Central memory CD8-positive, alpha-beta T cell (primary cell): ENCODE results near the gene PEX5L.
"Not testable (repeated sequence)": the region's sequence is repeated elsewhere in the genome, so short reads cannot be mapped to it uniquely, and the experiment has no call there.

Experiments used
- ATAC-seq: fragments of 150-1000 bp; cut with Tn5 transposase; replicated peaks from 2 replicates; pipeline ENCODE4 v1.10.0; 2022; ENCODE audit warnings: mild to moderate bottlenecking, moderate FRiP score, moderate number of reproducible peaks; ENCODE audit not compliant: poor library complexity, severe bottlenecking; ENCODE audit errors: extremely low read depth
- DNase-seq, 2 donors: peaks; one replicate each; pipeline ENCODE4 v3.0.0; 2021; ENCODE audit warnings: low spot score in 2 of 2
- H3K27ac Mint-ChIP-seq: one replicate; pipeline ENCODE4 v1.8.0; 2022; ENCODE audit warnings: low read depth, mild to moderate bottlenecking, moderate library complexity, mixed read lengths
- H3K27me3 Mint-ChIP-seq: one replicate; pipeline ENCODE4 v1.8.0; 2022; ENCODE audit warnings: mixed read lengths
- H3K36me3 Mint-ChIP-seq: one replicate; pipeline ENCODE4 v1.8.0; 2022; ENCODE audit warnings: mild to moderate bottlenecking, moderate library complexity, mixed read lengths; ENCODE audit not compliant: insufficient read depth
- H3K4me1 Mint-ChIP-seq: one replicate; pipeline ENCODE4 v1.8.0; 2022; ENCODE audit warnings: mixed read lengths
- H3K4me3 Mint-ChIP-seq: one replicate; pipeline ENCODE4 v1.8.0; 2022; ENCODE audit warnings: mild to moderate bottlenecking, moderate library complexity, mixed read lengths
- H3K9me3 Mint-ChIP-seq: one replicate; pipeline ENCODE4 v1.8.0; 2022; ENCODE audit warnings: mixed read lengths

The PEX5L gene

GRCh38 chr3:179801856-179802255 is 234.9 kb downstream of the PEX5L start:
- ATAC-seq (no peak), DNase-seq (no peak)
- Mint-ChIP-seq H3K36me3 (peaks cover 1% of the 10 kb centered on the region), H3K9me3 (no peaks in the 10 kb centered on the region), H3K27ac (no peak overlapping the region), H3K4me3 (no peak overlapping the region), H3K4me1 (no peaks in the 10 kb centered on the region), H3K27me3 (peaks cover 17% of the 10 kb centered on the region)

- no peak overlapping the region for H3K27ac Mint-ChIP-seq
- ATAC-seq: no peak
- DNase-seq: no peak
- no peaks in the 10 kb centered on the region for H3K4me1 Mint-ChIP-seq
- peaks cover 15% of the 10 kb centered on the region for H3K27me3 Mint-ChIP-seq
- H3K36me3 Mint-ChIP-seq: peaks cover 1% of the 10 kb centered on the region
- no peaks in the 10 kb centered on the region for H3K9me3 Mint-ChIP-seq
- H3K4me3 Mint-ChIP-seq: no peak overlapping the region
Observed at GRCh38 chr3:179801263-179801662, 235.5 kb downstream of the PEX5L start.

GRCh38 chr3:179797192-179797591 is 239.5 kb downstream of the PEX5L start:
- DNase-seq: no peak
- Mint-ChIP-seq H3K27ac (no peak overlapping the region), H3K27me3 (no peaks in the 10 kb centered on the region), H3K4me1 (no peaks in the 10 kb centered on the region), H3K4me3 (no peak overlapping the region), H3K9me3 (no peaks in the 10 kb centered on the region), H3K36me3 (peaks cover 1% of the 10 kb centered on the region)
- no peak for ATAC-seq

- Mint-ChIP-seq H3K36me3 (peaks cover 1% of the 10 kb centered on the region), H3K4me3 (no peak overlapping the region), H3K4me1 (no peaks in the 10 kb centered on the region), H3K27ac (no peak overlapping the region), H3K9me3 (no peaks in the 10 kb centered on the region), H3K27me3 (no peaks in the 10 kb centered on the region)
- ATAC-seq (no peak), DNase-seq (no peak)
Observed at GRCh38 chr3:179796421-179796820, 240.3 kb downstream of the PEX5L start.

GRCh38 chr3:179794355-179794754 is 242.4 kb downstream of the PEX5L start:
- no peak overlapping the region for H3K4me3 Mint-ChIP-seq
- H3K27me3 Mint-ChIP-seq: no peaks in the 10 kb centered on the region
- H3K27ac Mint-ChIP-seq: no peak overlapping the region
- H3K4me1 Mint-ChIP-seq: no peaks in the 10 kb centered on the region
- peaks cover 1% of the 10 kb centered on the region for H3K36me3 Mint-ChIP-seq
- ATAC-seq (no peak), DNase-seq (no peak)
- H3K9me3 Mint-ChIP-seq: no peaks in the 10 kb centered on the region

- no peak for DNase-seq
- H3K36me3 Mint-ChIP-seq: no peaks in the 10 kb centered on the region
- H3K4me3 Mint-ChIP-seq: no peak overlapping the region
- no peaks in the 10 kb centered on the region for H3K27me3 Mint-ChIP-seq
- H3K4me1 Mint-ChIP-seq: no peaks in the 10 kb centered on the region
- ATAC-seq: no peak
- H3K9me3 Mint-ChIP-seq: no peaks in the 10 kb centered on the region
- H3K27ac Mint-ChIP-seq: no peak overlapping the region
Observed at GRCh38 chr3:179791793-179792192, 244.9 kb downstream of the PEX5L start.

- Mint-ChIP-seq H3K36me3 (peaks cover 2% of the 10 kb centered on the region), H3K4me1 (no peaks in the 10 kb centered on the region), H3K27ac (no peak overlapping the region), H3K27me3 (no peaks in the 10 kb centered on the region), H3K9me3 (no peaks in the 10 kb centered on the region), H3K4me3 (no peak overlapping the region)
- no peak for ATAC-seq
- DNase-seq: no peak
Observed at GRCh38 chr3:179788996-179789395, 247.7 kb downstream of the PEX5L start.

- H3K9me3 Mint-ChIP-seq, H3K27ac Mint-ChIP-seq, ATAC-seq, H3K36me3 Mint-ChIP-seq, H3K4me1 Mint-ChIP-seq, H3K4me3 Mint-ChIP-seq, H3K27me3 Mint-ChIP-seq, DNase-seq: not testable (repeated sequence)
Observed at GRCh38 chr3:179782841-179783240, 253.9 kb downstream of the PEX5L start.

GRCh38 chr3:179775416-179776122 is 261.2 kb downstream of the PEX5L start:
- H3K4me1 Mint-ChIP-seq: no peaks in the 10 kb centered on the region
- no peak overlapping the region for H3K27ac Mint-ChIP-seq
- no peak overlapping the region for H3K4me3 Mint-ChIP-seq
- DNase-seq (no peak), ATAC-seq (no peak)
- H3K9me3 Mint-ChIP-seq: no peaks in the 10 kb centered on the region
- no peaks in the 10 kb centered on the region for H3K27me3 Mint-ChIP-seq
- no peaks in the 10 kb centered on the region for H3K36me3 Mint-ChIP-seq

GRCh38 chr3:179772297-179772696 is 264.4 kb downstream of the PEX5L start:
- no peaks in the 10 kb centered on the region for H3K9me3 Mint-ChIP-seq
- no peaks in the 10 kb centered on the region for H3K36me3 Mint-ChIP-seq
- no peaks in the 10 kb centered on the region for H3K4me1 Mint-ChIP-seq
- no peaks in the 10 kb centered on the region for H3K27me3 Mint-ChIP-seq
- ATAC-seq (no peak), DNase-seq (no peak)
- H3K27ac Mint-ChIP-seq: no peak overlapping the region
- H3K4me3 Mint-ChIP-seq: no peak overlapping the region

GRCh38 chr3:179771797-179772196 is 264.9 kb downstream of the PEX5L start:
- Mint-ChIP-seq H3K4me1 (no peaks in the 10 kb centered on the region), H3K36me3 (no peaks in the 10 kb centered on the region), H3K4me3 (no peak overlapping the region), H3K27ac (no peak overlapping the region), H3K27me3 (no peaks in the 10 kb centered on the region), H3K9me3 (no peaks in the 10 kb centered on the region)
- DNase-seq (no peak), ATAC-seq (no peak)

- Mint-ChIP-seq H3K27ac (peak overlapping the region; percentile 29), H3K27me3 (no peaks in the 10 kb centered on the region), H3K36me3 (peaks cover 7% of the 10 kb centered on the region), H3K4me3 (no peak overlapping the region), H3K9me3 (no peaks in the 10 kb centered on the region), H3K4me1 (no peaks in the 10 kb centered on the region)
- DNase-seq (no peak), ATAC-seq (no peak)
Observed at GRCh38 chr3:179769411-179770247, 267.1 kb downstream of the PEX5L start.

GRCh38 chr3:179768080-179768479 is 268.7 kb downstream of the PEX5L start:
- H3K36me3 Mint-ChIP-seq: peaks cover 10% of the 10 kb centered on the region
- H3K4me1 Mint-ChIP-seq: no peaks in the 10 kb centered on the region
- no peak overlapping the region for H3K27ac Mint-ChIP-seq
- H3K4me3 Mint-ChIP-seq: no peak overlapping the region
- no peaks in the 10 kb centered on the region for H3K27me3 Mint-ChIP-seq
- DNase-seq (no peak), ATAC-seq (no peak)
- no peaks in the 10 kb centered on the region for H3K9me3 Mint-ChIP-seq
